Right renal pelvis (tissue), 4 donors: ENCODE data around the gene UNC13C. TPM values are rescaled to one million over a fixed set of nuclear protein-coding genes. Genes with fewer than 3 reads are reported as not detected.
"Not testable (repeated sequence)": the region's sequence is repeated elsewhere in the genome, so short reads cannot be mapped to it uniquely, and the experiment has no call there.

Experiments
- DNase-seq, 4 donors: peaks; one replicate each; pipeline ENCODE4 v3.0.0-alpha.2; 2013; ENCODE audit warnings: low read depth in 4 of 4, low spot score in 3 of 4, missing footprints in 1 of 4
- polyA plus RNA-seq, 4 donors: library from polyadenylated mRNA; unstranded; fragments of 120-200 nt; gene quantifications; one replicate each; pipeline ENCODE4 v1.2.1, GENCODE V29; 2013; ENCODE audit not compliant: insufficient read length in 4 of 4

Gene UNC13C
- polyA plus RNA-seq: 1 to 10 TPM; 6.7 to 9.9 (median 9.1) TPM

GRCh38 chr15:53978253-53978906, at the start of gene UNC13C:
UNC13C (plus strand) TSS chr15:53978441; CDS start chr15:54012904, 34,463 bp downstream.
- peak in 1 of 4 donors; percentile 6 for DNase-seq

GRCh38 chr15:53936137-53936536, 42.1 kb upstream of the UNC13C start:
- DNase-seq: no peak

- DNase-seq: not testable (repeated sequence)
Measured at GRCh38 chr15:53937632-53938031, 40.6 kb upstream of the UNC13C start.

DNA sequence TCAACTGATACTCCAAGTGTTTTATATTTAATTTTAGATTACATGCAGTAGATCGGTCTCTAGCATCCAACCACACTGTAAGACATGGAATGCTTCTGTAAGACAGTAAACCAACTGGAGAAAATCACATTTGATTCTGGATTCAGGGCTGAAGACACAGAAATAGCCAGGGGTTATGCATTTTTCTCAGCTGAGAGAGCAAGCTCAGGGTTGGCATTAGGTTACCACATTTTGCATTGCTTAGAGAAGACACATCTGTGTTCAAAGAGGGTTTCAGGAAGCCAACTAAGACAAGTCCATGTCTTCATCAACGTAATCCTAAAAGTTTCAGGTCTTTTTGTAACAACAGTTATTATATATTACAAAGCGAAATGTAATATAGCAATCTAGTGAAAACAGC, 27.7 kb upstream of the UNC13C start:
- no peak for DNase-seq

GRCh38 chr15:53955396-53955795, 22.8 kb upstream of the UNC13C start:
- no peak for DNase-seq

DNA sequence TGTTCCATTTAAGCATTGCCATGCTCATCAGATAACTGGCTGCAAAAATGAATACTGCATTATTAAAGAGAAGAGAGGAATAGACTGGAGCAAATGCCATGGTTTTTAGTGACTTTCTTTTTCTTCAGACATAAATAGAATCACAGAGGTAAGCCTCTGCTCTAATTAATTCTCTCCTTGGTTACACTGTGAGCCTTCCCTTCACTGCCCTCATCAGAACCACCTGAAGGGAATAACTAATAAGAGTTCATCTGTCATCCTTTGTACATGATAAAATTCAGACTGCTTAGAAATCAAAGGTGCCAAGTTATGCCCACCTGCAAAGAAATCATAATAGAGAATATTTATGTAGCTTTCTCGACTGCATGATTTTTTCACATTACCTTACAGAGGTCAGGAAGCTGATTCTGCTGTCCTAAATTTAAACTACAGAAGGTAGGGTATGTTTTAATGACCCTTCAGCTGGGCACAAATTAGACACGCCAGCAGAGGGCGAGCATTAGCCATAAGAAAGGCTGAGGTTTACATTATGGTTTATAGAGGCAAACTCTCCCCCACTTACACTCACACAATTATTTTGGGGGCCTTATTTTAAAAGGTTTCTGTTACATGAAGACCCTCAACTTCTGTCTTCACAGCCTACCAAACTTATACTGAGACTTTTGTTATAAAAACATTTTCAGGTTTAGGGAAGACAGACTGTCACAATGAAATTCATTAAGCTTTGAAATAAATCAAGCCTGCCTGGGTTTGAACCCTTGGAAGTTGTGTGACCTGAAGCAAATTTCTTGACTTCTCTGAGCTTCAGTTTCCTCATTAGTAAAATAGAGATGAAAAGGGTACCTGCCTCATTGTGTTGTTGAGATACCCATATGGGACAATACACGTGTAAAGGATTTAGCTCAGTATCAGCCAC, 15.3 kb upstream of the UNC13C start:
- DNase-seq: no peak

- DNase-seq: no peak
Measured at GRCh38 chr15:53963801-53964200, 14.4 kb upstream of the UNC13C start.

GRCh38 chr15:53974121-53974520, 4.1 kb upstream of the UNC13C start:
- no peak for DNase-seq

DNA sequence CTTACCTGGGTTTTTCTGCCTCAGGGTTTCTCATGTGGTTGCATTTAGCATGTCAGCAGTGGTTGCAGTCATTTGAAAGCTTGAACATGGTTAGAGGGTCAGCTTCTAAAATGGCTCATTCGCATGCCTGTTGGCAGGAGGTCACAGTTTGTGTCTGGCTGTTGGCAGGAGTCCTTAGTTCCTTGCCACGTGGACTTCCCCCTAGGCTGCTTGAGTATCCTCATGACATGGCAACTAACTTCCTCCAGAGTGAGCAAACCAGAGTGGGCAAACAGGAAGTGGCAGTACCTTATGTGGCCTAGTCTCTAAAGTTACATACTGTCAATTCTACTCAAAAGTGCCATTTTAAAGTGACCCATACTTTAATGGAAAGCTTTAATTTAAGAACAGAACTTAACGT, 3.4 kb upstream of the UNC13C start:
- DNase-seq: no peak

DNA sequence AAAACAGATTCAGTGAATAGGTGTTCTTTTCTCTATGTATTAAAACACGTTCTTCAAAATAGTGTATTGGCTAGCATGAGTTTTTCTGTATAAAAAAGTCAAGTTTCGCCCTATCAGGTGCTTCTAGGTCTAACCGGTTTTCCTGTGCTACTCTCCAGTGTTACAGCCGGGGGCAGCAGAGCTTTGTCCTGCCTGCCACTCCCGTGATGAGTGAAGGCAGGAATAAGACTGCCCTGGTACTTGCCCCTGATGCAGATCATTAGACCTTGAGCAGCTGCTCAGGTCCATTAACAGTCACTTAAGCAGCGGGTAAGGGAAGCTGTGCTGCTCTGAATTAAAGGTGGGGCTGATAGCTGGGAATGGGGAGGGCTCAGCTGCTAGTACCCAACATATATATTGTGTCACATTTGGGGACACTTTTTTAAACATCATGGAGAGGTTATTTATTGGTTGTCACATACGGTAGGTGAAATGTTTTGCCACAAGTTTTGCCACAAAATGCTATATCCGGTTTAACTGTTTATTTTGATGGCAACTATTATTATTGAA, 1.3 kb upstream of the UNC13C start:
- peak in 1 of 4 donors; percentile 36 for DNase-seq

DNA sequence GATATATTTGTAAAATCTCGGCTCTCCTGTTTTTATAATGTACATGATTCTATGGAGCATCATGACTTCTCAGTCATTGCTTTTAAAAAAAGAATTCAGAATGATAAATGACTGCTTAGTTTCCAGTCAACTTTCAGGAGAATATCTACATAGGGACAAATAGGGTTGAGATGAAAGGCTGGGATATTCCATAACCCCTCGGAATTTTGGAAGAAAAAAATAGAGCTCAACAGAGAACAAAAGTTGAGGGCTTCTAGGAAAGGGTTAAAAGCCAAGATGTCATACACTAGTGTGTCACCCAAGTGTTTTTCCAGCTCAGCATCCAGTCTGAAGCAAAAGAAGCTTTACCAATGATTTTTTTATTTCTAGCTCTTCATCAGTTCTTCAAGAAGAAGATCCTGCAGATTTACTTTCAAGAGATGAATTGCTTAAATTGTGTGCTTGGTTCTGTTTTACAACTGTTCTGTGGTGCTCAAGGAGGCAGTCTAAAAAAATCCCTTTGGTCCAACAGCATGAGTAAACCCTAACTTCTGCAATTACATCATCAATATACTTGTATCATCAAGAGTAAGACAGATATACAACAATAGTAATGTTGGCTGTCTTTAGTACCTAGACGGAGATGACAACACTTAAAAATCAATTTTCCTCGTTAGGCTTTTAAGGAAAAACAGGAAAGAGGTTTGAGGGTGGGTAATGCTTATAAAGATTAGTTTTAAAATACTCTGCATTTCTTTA, 979 bp downstream of the UNC13C start:
- DNase-seq: no peak

GRCh38 chr15:53980021-53980420, 1.8 kb downstream of the UNC13C start:
- no peak for DNase-seq

DNA sequence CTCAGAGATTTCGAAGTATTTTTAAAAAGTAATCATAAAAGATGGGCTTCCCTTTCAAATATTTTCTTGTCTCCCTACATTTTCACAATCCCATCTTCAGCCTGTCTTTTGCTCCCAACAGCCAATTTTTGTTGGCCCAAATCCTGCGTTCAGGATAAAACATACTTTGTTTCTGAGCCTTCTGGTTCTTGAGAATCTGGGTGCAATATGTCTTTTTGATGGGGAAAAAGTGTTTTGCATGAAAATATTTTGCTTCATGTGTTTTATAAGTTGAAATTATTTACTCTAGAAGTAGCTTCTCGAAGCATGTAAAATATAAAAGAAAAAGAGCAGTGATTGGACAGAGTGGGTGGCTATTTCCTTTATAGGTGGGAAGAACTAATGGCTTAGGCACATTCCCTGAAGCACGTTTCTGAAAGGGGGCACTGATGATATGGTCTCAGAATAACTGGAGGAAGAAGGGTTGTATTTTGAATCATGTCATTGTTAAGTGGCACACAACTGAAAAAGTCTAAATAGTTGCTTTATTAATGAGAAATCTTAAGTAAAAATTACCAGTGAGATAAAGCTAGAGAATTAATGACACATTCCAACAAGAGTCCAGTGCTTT, 3.9 kb downstream of the UNC13C start:
- no peak for DNase-seq

DNA sequence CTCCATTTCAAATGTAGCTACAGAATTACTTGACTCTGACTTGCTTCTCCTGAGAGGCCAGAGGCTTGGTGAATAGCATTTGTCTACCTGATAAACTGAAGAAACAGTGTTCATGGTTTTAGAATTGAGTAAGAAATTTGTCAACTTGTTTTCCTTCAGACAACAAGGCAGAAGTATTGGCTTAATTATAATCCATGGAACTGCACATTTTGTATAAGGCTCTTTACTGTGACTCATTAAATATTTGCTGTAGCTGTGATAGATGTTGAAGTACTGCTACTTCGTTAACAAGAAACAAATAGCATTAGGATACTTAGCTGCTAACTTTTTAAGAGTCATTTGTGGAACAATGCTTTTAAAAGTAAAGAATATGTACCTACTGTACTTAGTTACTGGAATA, 4.6 kb downstream of the UNC13C start:
- DNase-seq: no peak

- no peak for DNase-seq
Measured at GRCh38 chr15:53984221-53984620, 6.0 kb downstream of the UNC13C start.

- DNase-seq: no peak
Measured at GRCh38 chr15:53985562-53985961, 7.3 kb downstream of the UNC13C start.

- no peak for DNase-seq
Measured at GRCh38 chr15:53987480-53987879, 9.2 kb downstream of the UNC13C start.

- no peak for DNase-seq
Measured at GRCh38 chr15:54007256-54007655, 29.0 kb downstream of the UNC13C start.

GRCh38 chr15:54011656-54012055, 33.4 kb downstream of the UNC13C start:
- no peak for DNase-seq

GRCh38 chr15:54014067-54014655, 35.9 kb downstream of the UNC13C start:
- no peak for DNase-seq
